H1 (cell line): ENCODE results near the gene AP2A2. TPM values are rescaled to one million over a fixed set of nuclear protein-coding genes. Genes with fewer than 3 reads are reported as not detected.

Experiments
- BACH1 ChIP-seq: IDR thresholded peaks from 2 replicates; pipeline ENCODE4 v1.6.1; 2012; ENCODE audit warnings: low read length, improper control_type of control experiment
- BRCA1 ChIP-seq: IDR thresholded peaks from 2 replicates; pipeline ENCODE4 v1.6.1; 2012; ENCODE audit warnings: low read depth, low read length, improper control_type of control experiment
- KDM1A ChIP-seq: fragments of 200-600, 300-600 bp; sonication (generic); IDR thresholded peaks from 2 replicates; pipeline ENCODE4 v1.7.1; 2016; ENCODE audit warnings: mild to moderate bottlenecking, low read length, borderline replicate concordance
- MAFK ChIP-seq: IDR thresholded peaks from 2 replicates; pipeline ENCODE4 v1.6.1; 2012; ENCODE audit warnings: low read depth, mild to moderate bottlenecking, improper control_type of control experiment, low read length
- NANOG ChIP-seq: IDR thresholded peaks from 2 replicates; pipeline ENCODE4 v1.6.1; 2011; ENCODE audit warnings: low read length, low read depth, mild to moderate bottlenecking, inconsistent platforms; ENCODE audit not compliant: insufficient read depth, poor library complexity, severe bottlenecking
- PHF8 ChIP-seq: fragments of 200-600 bp; sonication (generic); conservative IDR thresholded peaks from 2 replicates; pipeline ENCODE4 v1.7.1; 2012; ENCODE audit warnings: low read depth, mild to moderate bottlenecking, inconsistent platforms, low read length, moderate library complexity
- POLR2AphosphoS5 ChIP-seq: IDR thresholded peaks from 2 replicates; pipeline ENCODE4 v1.6.1; 2011; ENCODE audit warnings: low read depth, low read length
- YY1 ChIP-seq: IDR thresholded peaks from 2 replicates; pipeline ENCODE4 v1.6.1; 2011; ENCODE audit warnings: low read depth, mild to moderate bottlenecking, low read length
- polyA plus RNA-seq, 7 experiments: library from polyadenylated mRNA; depleted of rRNA in 3 of 7; stranded (reverse) in 5 of 7; unstranded in 2 of 7; fragments of >200 nt in 5 of 7; fragments of 200-250 nt in 2 of 7; gene quantifications; 1 replicate in 5 of 7; 2 replicates in 1 of 7; 4 replicates in 1 of 7; pipeline versions ENCODE4 v1.2.1 to v1.2.3, GENCODE V29; 2011 to 2013; ENCODE audit warnings: missing spikeins in 2 of 7, mixed read lengths in 2 of 7
- total RNA-seq: library from RNA; stranded (reverse); fragmentation: NEBNext Ultra II Directional; extraction: Animal tissue kit (Norgen Biotek cat#: 25700); gene quantifications from 2 replicates; pipeline ENCODE4 v1.2.1, GENCODE V29; 2021

Gene AP2A2
- total and polyA plus RNA-seq, 2 of the 8 experiments (the other 6 are each of a cell fraction or from before 2014, with no cell fraction given) = 50.0 to 65.0 TPM

DNA sequence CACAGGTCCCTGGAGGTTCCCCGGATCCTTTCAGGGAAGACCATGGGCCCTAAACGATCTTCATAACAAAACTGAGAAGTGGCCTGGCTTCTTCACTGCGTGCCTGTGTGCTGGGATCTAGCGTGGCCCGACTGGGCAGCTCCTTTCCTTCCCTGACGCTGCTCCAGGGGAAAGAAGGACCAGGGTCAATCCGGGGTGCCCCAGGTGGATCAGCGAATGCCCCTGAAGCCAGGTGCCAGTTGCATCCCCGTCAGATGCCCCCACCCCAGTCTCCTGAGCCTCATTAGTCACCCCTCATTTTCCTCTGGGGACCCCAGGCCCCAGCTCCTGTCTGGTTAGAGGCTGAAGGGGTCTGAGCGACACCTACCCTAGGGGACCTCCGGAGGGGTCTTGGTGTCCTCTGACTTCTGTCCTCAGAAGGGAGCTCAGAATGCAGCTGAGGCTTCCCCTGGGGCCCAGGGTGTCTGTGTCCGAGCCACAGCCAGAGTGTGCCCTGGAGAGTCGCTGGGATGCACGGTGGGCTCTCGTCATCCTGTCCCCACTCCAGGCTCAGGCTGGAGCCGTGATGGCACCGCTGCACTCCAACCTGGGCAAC, 129.5 kb downstream of the AP2A2 start (continued):
- TF ChIP-seq PHF8 (no peak), BACH1 (no peak), MAFK (no peak), POLR2AphosphoS5 (no peak), YY1 (no peak), NANOG (no peak), KDM1A (no peak), BRCA1 (no peak)
